ENCODE results near the gene ALX4. TPM values are rescaled to one million over a fixed set of nuclear protein-coding genes. Genes with fewer than 3 reads are reported as not detected.

ALX4 gene
- total and polyA plus RNA-seq, 3 donors from 2014 or later, result 0.56 to 1.0 (median 0.58) TPM

GRCh38 chr11:44235765-44236201, 74.2 kb downstream of the ALX4 start:
- H3K36me3 ChIP-seq (ENCODE audit: low read depth, missing control alignments), result no peaks in the 10 kb centered on the region
- H3K4me3 ChIP-seq, result no peak overlapping the region
- H3K9me3 ChIP-seq, result no peaks in the 10 kb centered on the region
- no peak for TF ChIP-seq CTCF (IDR thresholded peaks at IDR 0.05)
- intact Hi-C loops (cut with DNase I; ENCODE audit: low total_unique reads), result no loop called here
- no peak for DNase-seq
- no peaks in the 10 kb centered on the region for H3K27me3 ChIP-seq
- 87 to 88% methylated on average over 8 of the region's 8 CpGs for WGBS, 2 donors
- no peaks in the 10 kb centered on the region for H3K4me1 ChIP-seq
- H3K27ac ChIP-seq, result no peak overlapping the region

GRCh38 chr11:44229624-44230023, 80.3 kb downstream of the ALX4 start:
- WGBS, 2 donors, result 89 to 93% methylated on average over 3 of the region's 3 CpGs
- TF ChIP-seq CTCF (IDR thresholded peaks at IDR 0.05), result no peak
- no peak for TF ChIP-seq POLR2A (IDR thresholded peaks at IDR 0.05)
- no peak overlapping the region for H3K4me3 ChIP-seq
- no peaks in the 10 kb centered on the region for H3K9me3 ChIP-seq
- no peaks in the 10 kb centered on the region for H3K4me1 ChIP-seq
- intact Hi-C loops (cut with DNase I; ENCODE audit: low total_unique reads), result no loop called here
- DNase-seq, result no peak
- no peaks in the 10 kb centered on the region for H3K27me3 ChIP-seq
- no peak overlapping the region for H3K27ac ChIP-seq
- no peaks in the 10 kb centered on the region for H3K36me3 ChIP-seq (ENCODE audit: low read depth, missing control alignments)

DNA sequence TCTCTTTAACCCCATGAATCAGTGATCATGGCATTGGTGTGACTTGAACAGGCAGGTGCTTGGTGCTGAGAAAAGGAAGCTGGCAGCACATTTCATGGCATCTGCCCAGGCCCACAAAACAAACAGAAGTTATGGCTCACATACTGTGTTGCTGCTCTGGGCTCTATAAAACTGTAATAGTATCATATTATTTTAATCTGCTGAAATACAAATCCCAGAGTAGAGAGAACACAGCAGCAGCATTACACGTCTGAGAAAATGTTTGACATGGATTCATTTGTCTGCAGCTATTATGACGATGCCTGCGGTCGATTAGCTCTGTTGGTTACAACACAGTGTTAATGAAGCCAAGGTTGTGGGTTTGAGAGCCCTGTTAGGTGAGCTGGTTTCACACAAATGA, 80.8 kb downstream of the ALX4 start:
- no peaks in the 10 kb centered on the region for H3K27me3 ChIP-seq
- H3K4me3 ChIP-seq, result no peak overlapping the region
- DNase-seq, result no peak
- 88 to 90% methylated on average over 4 of the region's 4 CpGs for WGBS, 2 donors
- H3K36me3 ChIP-seq (ENCODE audit: low read depth, missing control alignments), result no peaks in the 10 kb centered on the region
- TF ChIP-seq CTCF (IDR thresholded peaks at IDR 0.05) (no peak), POLR2A (IDR thresholded peaks at IDR 0.05) (no peak)
- intact Hi-C loops (cut with DNase I; ENCODE audit: low total_unique reads), result no loop called here
- no peaks in the 10 kb centered on the region for H3K4me1 ChIP-seq
- H3K27ac ChIP-seq, result no peak overlapping the region
- H3K9me3 ChIP-seq, result no peaks in the 10 kb centered on the region

GRCh38 chr11:44228379-44228778, 81.6 kb downstream of the ALX4 start:
- TF ChIP-seq CTCF (IDR thresholded peaks at IDR 0.05) (no peak), POLR2A (IDR thresholded peaks at IDR 0.05) (no peak)
- intact Hi-C loops (cut with DNase I; ENCODE audit: low total_unique reads), result no loop called here
- Histone ChIP-seq H3K27ac (no peak overlapping the region), H3K4me1 (no peaks in the 10 kb centered on the region), H3K4me3 (no peak overlapping the region), H3K27me3 (no peaks in the 10 kb centered on the region), H3K36me3 (ENCODE audit: low read depth, missing control alignments) (no peaks in the 10 kb centered on the region), H3K9me3 (no peaks in the 10 kb centered on the region)
- DNase-seq, result no peak
- 85 to 86% methylated on average over 6 of the region's 6 CpGs for WGBS, 2 donors

GRCh38 chr11:44226945-44227344, 83.0 kb downstream of the ALX4 start:
- no peaks in the 10 kb centered on the region for H3K36me3 ChIP-seq (ENCODE audit: low read depth, missing control alignments)

More at GRCh38 chr11:44226945-44227344, 83.0 kb downstream of the ALX4 start:
- no peak for DNase-seq
- TF ChIP-seq CTCF (IDR thresholded peaks at IDR 0.05) (no peak), POLR2A (IDR thresholded peaks at IDR 0.05) (no peak)
- Histone ChIP-seq H3K27me3 (no peaks in the 10 kb centered on the region), H3K4me1 (no peaks in the 10 kb centered on the region), H3K9me3 (no peaks in the 10 kb centered on the region), H3K4me3 (no peak overlapping the region), H3K27ac (no peak overlapping the region)
- 72 to 92% methylated on average over 3 to 4 of the region's 4 CpGs for WGBS, 2 donors
- intact Hi-C loops (cut with DNase I; ENCODE audit: low total_unique reads), result no loop called here

Measured in testis (tissue), 3 donors.